HepG2 (cell line): ENCODE measurements around the gene HOTAIR. TPM values are rescaled to one million over a fixed set of nuclear protein-coding genes. Genes with fewer than 3 reads are reported as not detected.

Source experiments
- ATAC-seq: fragments of 200-7000 bp; cut with Tn5 transposase; 3 replicates; pipeline ENCODE4 v1.9.1; 2020; ENCODE audit warnings: mild to moderate bottlenecking, moderate library complexity
- BruUV-seq: library from RNA; stranded (reverse); fragments of 400-500 nt; replicated peaks from 2 replicates; lab custom pipeline; 2021; lab: Mats Ljungman, UMichigan
- CTCF ChIA-PET: fragments of 300-600 bp; formaldehyde crosslinking; extraction: SDS; loops from one replicate; lab custom pipeline; 2021; ENCODE audit warnings: low total read pairs, inconsistent platforms, low intra/inter-chr PET ratio; lab: Yijun Ruan, JAX
- POLR2A ChIA-PET: fragments of 350-600 bp; sonication (Branson Sonifier 250); formaldehyde crosslinking; loops from one replicate; lab custom pipeline; 2020; ENCODE audit warnings: antibody characterized with exemption, inconsistent platforms; lab: Yijun Ruan, JAX
- DNase-seq: peaks from one replicate; pipeline ENCODE4 v3.0.0-alpha.2; 2015; ENCODE audit warnings: low spot score
- FAIRE-seq: peaks from 3 replicates; lab custom pipeline; 2011; peaks lifted over from hg19 to GRCh38; lab: Jason Lieb, UNC
- H2AFZ ChIP-seq: one replicate; pipeline ENCODE4 v1.6.1; 2011; ENCODE audit warnings: low read length, inconsistent platforms
- H3K27ac ChIP-seq: fragments of 300-600 bp; 3 replicates; pipeline ENCODE4 v1.8.0; 2011; ENCODE audit warnings: mixed run types, mild to moderate bottlenecking, mixed read lengths, low read length, inconsistent platforms; ENCODE audit not compliant: insufficient read depth; ENCODE audit errors: extremely low read length
- H3K27me3 ChIP-seq, 2 experiments: fragments of 200-600 bp in 1 of 2; 2 replicates in 1 of 2; 3 replicates in 1 of 2; pipeline versions ENCODE4 v1.6.0 to v1.8.0; 2011; ENCODE audit warnings: low read length in 2 of 2, mild to moderate bottlenecking in 2 of 2, moderate library complexity in 2 of 2, inconsistent platforms in 1 of 2; ENCODE audit not compliant: insufficient read depth in 2 of 2, control insufficient read depth in 1 of 2
- H3K36me3 ChIP-seq, 2 experiments: fragments of 200-600 bp in 1 of 2; replicated peaks in 1 of 2; 2 replicates in 1 of 2; 3 replicates in 1 of 2; pipeline versions ENCODE4 v1.5.1 to v1.8.0; 2011; ENCODE audit warnings: low read length in 2 of 2, inconsistent platforms in 1 of 2; ENCODE audit not compliant: insufficient read depth in 2 of 2, control insufficient read depth in 1 of 2
- H3K4me1 ChIP-seq: 2 replicates; pipeline ENCODE4 v1.5.1; 2012; ENCODE audit warnings: low read length, inconsistent platforms; ENCODE audit not compliant: insufficient read depth
- H3K4me2 ChIP-seq: 2 replicates; pipeline ENCODE4 v1.6.0; 2011; ENCODE audit warnings: low read depth, low read length, inconsistent platforms
- H3K4me3 ChIP-seq, 3 experiments: fragments of 200-600 bp in 1 of 3; sonication (generic), shearing (Covaris generic) in 1 of 3; replicated peaks in 1 of 3; 2 replicates each; pipeline ENCODE4 v1.5.1; 2011 to 2016; ENCODE audit warnings: low read length in 3 of 3, inconsistent platforms in 2 of 3, low read depth in 2 of 3, mild to moderate bottlenecking in 2 of 3, control low read depth in 1 of 3, mixed read lengths in 1 of 3; ENCODE audit not compliant: insufficient read depth in 1 of 3
- H3K79me2 ChIP-seq: one replicate; pipeline ENCODE4 v1.6.1; 2011; ENCODE audit warnings: low read length, inconsistent platforms; ENCODE audit not compliant: insufficient read depth
- H3K9ac ChIP-seq: 2 replicates; pipeline ENCODE4 v1.6.0; 2011; ENCODE audit warnings: mild to moderate bottlenecking, low read depth, low read length, inconsistent platforms; ENCODE audit not compliant: insufficient read depth
- H3K9me3 ChIP-seq: 2 replicates; pipeline ENCODE4 v1.5.1; 2012; ENCODE audit warnings: mild to moderate bottlenecking, low read length
- H4K20me1 ChIP-seq: 2 replicates; pipeline ENCODE4 v1.6.0; 2011; ENCODE audit warnings: inconsistent platforms, mild to moderate bottlenecking, low read length, moderate library complexity; ENCODE audit not compliant: insufficient read depth
- ATRX ChIP-seq: sonication (generic); formaldehyde crosslinking; IDR thresholded peaks from 2 replicates; pipeline ENCODE4 v1.4.0; 2020; ENCODE audit warnings: missing genetic modification reagents, borderline replicate concordance
- MIER3 ChIP-seq: IDR thresholded peaks from 2 replicates; pipeline ENCODE4 v1.6.1; 2016; ENCODE audit warnings: missing compliant biosample characterization, borderline replicate concordance
- SAFB2 ChIP-seq: sonication (generic); formaldehyde crosslinking; IDR thresholded peaks from 2 replicates; pipeline ENCODE4 v1.5.1; 2020; ENCODE audit warnings: missing genetic modification reagents, low read depth, mild to moderate bottlenecking, borderline replicate concordance
- ZKSCAN8 ChIP-seq: IDR thresholded peaks from 2 replicates; pipeline ENCODE4 v1.6.1; 2016; ENCODE audit warnings: borderline replicate concordance, missing genetic modification reagents, missing compliant biosample characterization
- ZMYM2 ChIP-seq: sonication (generic); formaldehyde crosslinking; IDR thresholded peaks from 2 replicates; pipeline ENCODE4 v1.8.0; 2022; ENCODE audit warnings: mild to moderate bottlenecking, missing genetic modification reagents
- ZNF383 ChIP-seq: sonication (generic); formaldehyde crosslinking; IDR thresholded peaks from 2 replicates; pipeline ENCODE4 v1.4.0; 2020; ENCODE audit warnings: missing genetic modification reagents, mild to moderate bottlenecking, borderline replicate concordance
- WGBS: methylation state at CpG from one replicate; pipeline ENCODE4 v1.1.6; 2017; ENCODE audit warnings: low lambda C conversion rate; 5-methylcytosine and 5-hydroxymethylcytosine counted together
- in situ Hi-C: cut with HindIII; loops from 2 replicates; pipeline ENCODE4 v1.10.0; 2017; ENCODE audit warnings: low pct_unique_long_range_greater_than_20kb; ENCODE audit not compliant: extremely low pct_ligation_motif_present
- intact Hi-C: fragments of 100-400 bp; cut with micrococcal nuclease; formaldehyde crosslinking; loops from one replicate; pipeline ENCODE4 v1.10.0; 2022; ENCODE audit not compliant: unreplicated experiment
- polyA plus RNA-seq, 8 experiments: library from polyadenylated mRNA; depleted of rRNA in 3 of 8; stranded (reverse) in 7 of 8; unstranded in 1 of 8; fragments of >200 nt; fragmentation: Illumina TruSeq in 4 of 8; extraction: Trizol in 4 of 8; gene quantifications; 2 replicates each; pipeline versions ENCODE4 v1.2.1 to v1.2.3, GENCODE V29; 2011 to 2016; ENCODE audit warnings: low read depth in 4 of 8, missing spikeins in 1 of 8, mixed read lengths in 1 of 8; ENCODE audit not compliant: insufficient read depth in 1 of 8
- total RNA-seq, 5 experiments: library from RNA; depleted of rRNA; stranded (reverse); fragments of >200 nt; fragmentation: Illumina TruSeq; extraction: Trizol; gene quantifications; 2 replicates each; pipeline ENCODE4 v1.2.3, GENCODE V29; 2016; ENCODE audit warnings: low read depth in 1 of 5
- TF ChIP-seq, protein P1 (sequence below): sonication (generic); formaldehyde crosslinking; IDR thresholded peaks from 2 replicates; pipeline ENCODE4 v1.8.0; 2022; ENCODE audit warnings: missing genetic modification reagents, low read depth, mild to moderate bottlenecking, borderline replicate concordance
- TF ChIP-seq, protein P2 (sequence below): sonication (generic); formaldehyde crosslinking; IDR thresholded peaks from 2 replicates; pipeline ENCODE4 v1.4.0; 2020; ENCODE audit warnings: missing genetic modification reagents

The HOTAIR gene
- total and polyA plus RNA-seq, 2 of the 13 experiments (the other 11 are each of a cell fraction or from before 2014, with no cell fraction given) = not detected

DNA sequence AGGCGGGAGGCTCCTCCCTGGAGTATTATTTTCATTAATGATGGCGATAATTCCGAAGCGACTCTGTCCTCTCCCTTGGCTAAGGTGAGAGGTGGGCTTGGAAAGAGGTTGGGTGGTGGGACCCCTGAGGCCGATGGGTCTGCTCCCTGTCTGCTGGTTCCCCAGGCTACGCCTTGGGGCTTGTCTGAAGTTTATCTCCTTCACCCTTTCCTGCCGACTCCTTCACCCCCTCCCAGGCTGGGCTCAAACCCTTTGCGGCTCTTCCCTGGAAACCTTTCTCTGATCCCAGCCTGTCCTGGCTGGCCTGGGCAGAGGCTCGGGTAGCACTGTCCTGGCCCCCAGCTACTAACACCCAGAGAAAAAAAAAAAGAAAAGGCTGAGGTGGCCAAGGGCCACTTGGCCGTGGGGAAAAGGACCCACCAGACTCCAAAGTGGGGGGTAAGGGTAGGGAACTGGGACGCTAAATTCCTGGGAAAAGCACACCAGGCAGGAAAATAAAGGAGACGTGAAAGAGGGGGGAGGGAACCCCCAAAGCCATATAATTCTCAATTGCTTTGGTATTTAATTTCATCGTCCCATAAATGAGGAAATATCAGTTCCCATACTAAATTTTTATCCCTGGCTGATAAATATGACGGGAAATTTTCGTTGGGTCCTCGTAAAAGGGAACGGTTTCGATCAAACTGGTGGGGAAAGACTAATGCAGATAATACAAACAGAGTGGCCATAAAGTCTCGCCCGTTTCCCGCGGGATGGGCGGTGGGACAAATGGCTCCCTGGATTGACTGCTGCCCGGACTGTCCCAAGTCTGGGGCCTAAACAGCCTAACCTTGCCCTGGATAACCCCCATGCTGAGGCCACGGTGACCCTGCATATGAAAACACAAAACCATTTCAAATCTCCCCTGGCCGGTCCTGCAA is 8.2 kb upstream of the HOTAIR start:
- intact Hi-C loops (no loop called here), in situ Hi-C loops (no loop called here)
- ATAC-seq = no peak
- H3K79me2 ChIP-seq = no peaks in the 10 kb centered on the region
- H3K9ac ChIP-seq = no peak overlapping the region
- peaks cover 36% of the 10 kb centered on the region for H3K4me1 ChIP-seq
- no peak overlapping the region for H3K27ac ChIP-seq
- H3K27me3 ChIP-seq = peaks cover 5 to 53% of the 10 kb centered on the region in 2 experiments
- H3K9me3 ChIP-seq = no peaks in the 10 kb centered on the region
- H3K4me3 ChIP-seq = no peak overlapping the region
- no peaks in the 10 kb centered on the region for H3K36me3 ChIP-seq
- DNase-seq = no peak
- no TSS peak for BruUV-seq
- ChIA-PET CTCF (interaction anchor here (2.3 kb wide), 1 partner anchor 232 kb away, joined by 12 read pairs; no protein-coding TSS in a partner anchor), POLR2A (no interaction called here)
- H4K20me1 ChIP-seq = no peaks in the 10 kb centered on the region
- 57% methylated on average over 25 of the region's 26 CpGs for WGBS
- no peak for FAIRE-seq
- no peak overlapping the region for H2AFZ ChIP-seq
- no peak for TF ChIP-seq SAFB2 (CRISPR knock-in tag)
- no peak for TF ChIP-seq MIER3 (CRISPR knock-in tag)
- TF ChIP-seq, protein P1, sequence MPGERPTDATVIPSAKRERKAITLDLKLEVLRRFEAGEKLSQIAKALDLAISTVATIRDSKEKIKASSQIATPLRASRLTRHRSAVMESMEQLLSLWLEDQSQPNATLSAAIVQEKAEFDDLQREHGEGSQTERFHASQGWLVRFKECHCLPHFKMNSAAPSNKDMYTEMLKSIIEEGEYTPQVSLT (CRISPR knock-in tag) = no peak
- no peak for TF ChIP-seq ATRX (CRISPR knock-in tag)
- no peak for TF ChIP-seq ZNF383 (CRISPR knock-in tag)
- TF ChIP-seq, protein P2, sequence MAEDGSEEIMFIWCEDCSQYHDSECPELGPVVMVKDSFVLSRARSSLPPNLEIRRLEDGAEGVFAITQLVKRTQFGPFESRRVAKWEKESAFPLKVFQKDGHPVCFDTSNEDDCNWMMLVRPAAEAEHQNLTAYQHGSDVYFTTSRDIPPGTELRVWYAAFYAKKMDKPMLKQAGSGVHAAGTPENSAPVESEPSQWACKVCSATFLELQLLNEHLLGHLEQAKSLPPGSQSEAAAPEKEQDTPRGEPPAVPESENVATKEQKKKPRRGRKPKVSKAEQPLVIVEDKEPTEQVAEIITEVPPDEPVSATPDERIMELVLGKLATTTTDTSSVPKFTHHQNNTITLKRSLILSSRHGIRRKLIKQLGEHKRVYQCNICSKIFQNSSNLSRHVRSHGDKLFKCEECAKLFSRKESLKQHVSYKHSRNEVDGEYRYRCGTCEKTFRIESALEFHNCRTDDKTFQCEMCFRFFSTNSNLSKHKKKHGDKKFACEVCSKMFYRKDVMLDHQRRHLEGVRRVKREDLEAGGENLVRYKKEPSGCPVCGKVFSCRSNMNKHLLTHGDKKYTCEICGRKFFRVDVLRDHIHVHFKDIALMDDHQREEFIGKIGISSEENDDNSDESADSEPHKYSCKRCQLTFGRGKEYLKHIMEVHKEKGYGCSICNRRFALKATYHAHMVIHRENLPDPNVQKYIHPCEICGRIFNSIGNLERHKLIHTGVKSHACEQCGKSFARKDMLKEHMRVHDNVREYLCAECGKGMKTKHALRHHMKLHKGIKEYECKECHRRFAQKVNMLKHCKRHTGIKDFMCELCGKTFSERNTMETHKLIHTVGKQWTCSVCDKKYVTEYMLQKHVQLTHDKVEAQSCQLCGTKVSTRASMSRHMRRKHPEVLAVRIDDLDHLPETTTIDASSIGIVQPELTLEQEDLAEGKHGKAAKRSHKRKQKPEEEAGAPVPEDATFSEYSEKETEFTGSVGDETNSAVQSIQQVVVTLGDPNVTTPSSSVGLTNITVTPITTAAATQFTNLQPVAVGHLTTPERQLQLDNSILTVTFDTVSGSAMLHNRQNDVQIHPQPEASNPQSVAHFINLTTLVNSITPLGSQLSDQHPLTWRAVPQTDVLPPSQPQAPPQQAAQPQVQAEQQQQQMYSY (CRISPR knock-in tag) = no peak
- no peak for TF ChIP-seq ZKSCAN8 (CRISPR knock-in tag)
- TF ChIP-seq ZMYM2 (CRISPR knock-in tag) = no peak
- H3K4me2 ChIP-seq = no peak overlapping the region
